Measurements from ENCODE around the gene POLR1D. TPM values are rescaled to one million over a fixed set of nuclear protein-coding genes. Genes with fewer than 3 reads are reported as not detected.

The POLR1D gene
- total RNA-seq, 4 donors from 2014 or later: 96.7 to 183 (median 132) TPM

DNA sequence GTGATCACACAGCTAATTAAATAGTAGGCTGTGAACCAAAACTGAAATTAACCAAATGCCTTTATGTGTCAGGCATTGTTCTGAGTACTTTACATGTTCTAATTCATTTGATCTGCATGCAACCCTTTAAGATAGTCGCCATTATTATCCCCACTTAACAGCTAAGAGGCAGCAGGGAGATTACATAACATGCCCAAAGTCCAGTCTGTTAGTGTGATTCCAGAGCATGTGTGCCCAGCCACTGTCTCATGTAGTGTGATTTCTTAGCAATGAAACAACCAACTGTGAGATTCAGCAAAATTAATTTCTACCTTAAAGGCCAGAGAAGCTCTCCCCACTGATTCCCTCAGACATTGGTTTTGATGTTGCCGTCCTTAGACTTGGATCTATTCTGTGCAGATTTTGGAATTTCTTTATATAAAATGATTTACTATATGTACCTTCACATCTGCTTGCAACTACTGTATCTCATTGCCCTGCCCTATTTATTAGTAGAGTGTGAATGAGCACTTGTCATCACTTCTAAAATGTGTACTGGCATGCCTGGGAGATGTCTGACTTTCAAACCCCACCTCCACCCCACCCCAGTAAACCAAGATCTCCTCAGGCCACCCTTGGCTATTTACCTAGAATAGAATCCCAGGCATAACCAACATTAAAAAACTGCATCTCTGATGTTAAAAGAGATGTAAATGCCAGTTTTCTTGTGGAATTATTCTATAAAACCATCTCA, 41.2 kb downstream of the POLR1D start:
- 55 to 67% methylated on average over 2 of the region's 2 CpGs for WGBS, 2 donors
- Histone ChIP-seq H3K4me1 (peaks cover 0 to 34% (median 0%) of the 10 kb centered on the region in 3 donors), H3K4me3 (no peak overlapping the region), H3K36me3 (peaks cover 0 to 36% (median 0%) of the 10 kb centered on the region in 3 donors), H3K9me3 (no peaks in the 10 kb centered on the region), H3K27ac (no peak overlapping the region), H3K27me3 (no peaks in the 10 kb centered on the region)
- no peak for DNase-seq
- TF ChIP-seq POLR2A (IDR thresholded peaks at IDR 0.05): no peak
- TF ChIP-seq, protein P1, sequence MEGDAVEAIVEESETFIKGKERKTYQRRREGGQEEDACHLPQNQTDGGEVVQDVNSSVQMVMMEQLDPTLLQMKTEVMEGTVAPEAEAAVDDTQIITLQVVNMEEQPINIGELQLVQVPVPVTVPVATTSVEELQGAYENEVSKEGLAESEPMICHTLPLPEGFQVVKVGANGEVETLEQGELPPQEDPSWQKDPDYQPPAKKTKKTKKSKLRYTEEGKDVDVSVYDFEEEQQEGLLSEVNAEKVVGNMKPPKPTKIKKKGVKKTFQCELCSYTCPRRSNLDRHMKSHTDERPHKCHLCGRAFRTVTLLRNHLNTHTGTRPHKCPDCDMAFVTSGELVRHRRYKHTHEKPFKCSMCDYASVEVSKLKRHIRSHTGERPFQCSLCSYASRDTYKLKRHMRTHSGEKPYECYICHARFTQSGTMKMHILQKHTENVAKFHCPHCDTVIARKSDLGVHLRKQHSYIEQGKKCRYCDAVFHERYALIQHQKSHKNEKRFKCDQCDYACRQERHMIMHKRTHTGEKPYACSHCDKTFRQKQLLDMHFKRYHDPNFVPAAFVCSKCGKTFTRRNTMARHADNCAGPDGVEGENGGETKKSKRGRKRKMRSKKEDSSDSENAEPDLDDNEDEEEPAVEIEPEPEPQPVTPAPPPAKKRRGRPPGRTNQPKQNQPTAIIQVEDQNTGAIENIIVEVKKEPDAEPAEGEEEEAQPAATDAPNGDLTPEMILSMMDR (IDR thresholded peaks at IDR 0.05): no peak
- intact Hi-C loops (cut with DNase I): no loop called here

DNA sequence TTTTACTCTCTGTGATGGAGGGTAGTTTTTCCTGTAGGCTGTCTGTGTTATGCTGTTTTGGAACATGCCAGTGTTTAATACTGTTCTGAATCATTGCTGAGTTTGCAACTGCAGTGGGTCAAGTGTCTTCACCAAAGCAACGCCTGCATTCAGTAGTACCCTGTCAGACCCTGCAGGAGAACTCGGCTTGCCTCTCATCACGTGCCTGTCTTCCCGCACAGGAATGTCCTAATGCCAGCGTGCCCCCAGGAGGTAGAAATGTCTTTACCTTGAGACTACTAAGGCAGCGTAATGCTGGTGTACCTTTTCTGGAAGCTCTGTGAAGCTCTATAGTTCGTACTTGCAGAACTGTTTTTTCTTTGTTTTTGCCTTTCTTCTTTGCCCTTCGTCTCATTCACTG, 42.3 kb downstream of the POLR1D start:
- TF ChIP-seq, protein P1 (IDR thresholded peaks at IDR 0.05): no peak
- no peak for TF ChIP-seq POLR2A (IDR thresholded peaks at IDR 0.05)
- Histone ChIP-seq H3K4me3 (no peak overlapping the region), H3K36me3 (peaks cover 0 to 45% (median 0%) of the 10 kb centered on the region in 3 donors), H3K9me3 (no peaks in the 10 kb centered on the region), H3K4me1 (peaks cover 0 to 24% (median 0%) of the 10 kb centered on the region in 3 donors), H3K27me3 (no peaks in the 10 kb centered on the region), H3K27ac (no peak overlapping the region)
- WGBS, 2 donors: 84 to 95% methylated on average over 7 to 8 of the region's 8 CpGs
- DNase-seq: no peak
- intact Hi-C loops (cut with DNase I): no loop called here

DNA sequence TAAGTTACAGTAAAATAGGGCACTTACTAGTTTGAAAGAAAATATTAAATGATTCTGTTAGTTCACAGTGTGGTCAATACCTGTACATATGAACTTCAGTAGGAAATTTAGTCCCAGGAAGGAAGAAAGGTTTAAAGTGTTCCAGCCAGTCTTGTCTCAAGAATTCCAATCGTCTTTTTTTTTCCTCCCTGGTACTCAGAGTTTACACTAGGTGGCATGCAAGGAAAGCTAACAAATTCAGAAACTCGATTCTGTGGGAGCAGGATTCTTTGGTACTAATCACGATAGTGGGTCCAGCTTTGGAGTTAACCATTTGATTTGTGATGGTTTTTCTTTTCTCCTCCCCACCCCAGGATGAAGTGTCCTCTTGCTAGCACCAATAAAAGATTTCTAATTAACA, 43.6 kb downstream of the POLR1D start:
- Histone ChIP-seq H3K36me3 (peaks cover 0 to 38% (median 0%) of the 10 kb centered on the region in 3 donors), H3K27ac (no peak overlapping the region), H3K27me3 (no peaks in the 10 kb centered on the region), H3K4me3 (no peak overlapping the region), H3K4me1 (peaks cover 0 to 18% (median 0%) of the 10 kb centered on the region in 3 donors), H3K9me3 (no peaks in the 10 kb centered on the region)
- TF ChIP-seq POLR2A (IDR thresholded peaks at IDR 0.05): no peak
- TF ChIP-seq, protein P1 (IDR thresholded peaks at IDR 0.05): peak in 1 of 6 experiments; percentile 38
- DNase-seq: no peak
- WGBS, 2 donors: 40 to 53% methylated on average over 3 of the region's 3 CpGs
- intact Hi-C loops (cut with DNase I): no loop called here

GRCh38 chr13:27665761-27666160, 44.1 kb downstream of the POLR1D start:
- Histone ChIP-seq H3K27ac (no peak overlapping the region), H3K36me3 (peaks cover 0 to 34% (median 0%) of the 10 kb centered on the region in 3 donors), H3K27me3 (no peaks in the 10 kb centered on the region), H3K4me1 (peaks cover 0 to 18% (median 0%) of the 10 kb centered on the region in 3 donors), H3K9me3 (no peaks in the 10 kb centered on the region), H3K4me3 (no peak overlapping the region)
- 85 to 91% methylated on average over 13 to 18 of the region's 19 CpGs for WGBS, 2 donors
- no peak for DNase-seq
- intact Hi-C loops (cut with DNase I): no loop called here
- TF ChIP-seq, protein P1 (IDR thresholded peaks at IDR 0.05): no peak
- no peak for TF ChIP-seq POLR2A (IDR thresholded peaks at IDR 0.05)

- no peak overlapping the region for H3K4me3 ChIP-seq
- H3K9me3 ChIP-seq: no peaks in the 10 kb centered on the region
- no peaks in the 10 kb centered on the region for H3K27me3 ChIP-seq
- no peak overlapping the region for H3K27ac ChIP-seq
- 87 to 90% methylated on average over 3 of the region's 3 CpGs for WGBS, 2 donors
- no peak for TF ChIP-seq POLR2A (IDR thresholded peaks at IDR 0.05)
- TF ChIP-seq, protein P1 (IDR thresholded peaks at IDR 0.05): no peak
- DNase-seq: no peak
- intact Hi-C loops (cut with DNase I): no loop called here
- H3K4me1 ChIP-seq: peaks cover 0 to 18% (median 0%) of the 10 kb centered on the region in 3 donors
- H3K36me3 ChIP-seq: peaks cover 0 to 34% (median 0%) of the 10 kb centered on the region in 3 donors
These were observed 45.3 kb downstream of the POLR1D start for GRCh38 chr13:27666951-27667350.

Measured in esophagus squamous epithelium (tissue), 5 donors.